Posterior vena cava (tissue), 2 donors: ENCODE measurements around the gene FAM163B. TPM values are rescaled to one million over a fixed set of nuclear protein-coding genes. Genes with fewer than 3 reads are reported as not detected.

Experiments
- total RNA-seq, 2 donors: library from RNA; stranded (reverse); fragmentation: NEBNext Ultra II Directional; extraction: Animal tissue kit (Norgen Biotek cat#: 25700); gene quantifications; one replicate each; pipeline ENCODE4 v1.2.1, GENCODE V29; 2021
- donor health status: DM: yes; HTN: yes; CAD: no.
- donor health status: DM: yes; HTN: yes; CAD: no.

FAM163B gene
- total RNA-seq, 2 donors from 2014 or later, result not detected

Other genes starting within 250 kb of the FAM163B start
- gene SURF4, start 233.3 kb downstream of the FAM163B start, total RNA-seq, result 100 to 1,000 TPM; 130 TPM
- 1 to 10 TPM in 1 of 2 donors, under 1 TPM in 1; 0.57 to 1.2 TPM for gene STKLD1, start 233.0 kb downstream of the FAM163B start, total RNA-seq
- 10 to 100 TPM; 10.4 to 11.1 TPM for gene REXO4, start 191.4 kb downstream of the FAM163B start, total RNA-seq
- gene ADAMTS13, start 187.0 kb downstream of the FAM163B start, total RNA-seq, result 1 to 10 TPM in 1 of 2 donors, under 1 TPM in 1; 0.48 to 1.8 TPM
- gene CACFD1, start 149.4 kb downstream of the FAM163B start, total RNA-seq, result 10 to 100 TPM; 11.7 to 13.4 TPM
- gene SLC2A6, start 130.3 kb downstream of the FAM163B start, total RNA-seq, result 1 to 10 TPM; 3.2 to 4.0 TPM
- gene MYMK, start 84.4 kb downstream of the FAM163B start, total RNA-seq, result not detected
- 10 to 100 TPM in 1 of 2 donors, 1 to 10 TPM in 1; 5.5 to 11.3 TPM for gene ADAMTSL2, start 74.7 kb downstream of the FAM163B start, total RNA-seq
- not detected for gene DBH, start 27.0 kb upstream of the FAM163B start, total RNA-seq
- 1 to 10 TPM in 1 of 2 donors, under 1 TPM in 1; 0.62 to 1.8 TPM for gene SARDH, start 129.0 kb upstream of the FAM163B start, total RNA-seq